ENCODE results near the gene CALD1.

- TF ChIP-seq, protein P1, sequence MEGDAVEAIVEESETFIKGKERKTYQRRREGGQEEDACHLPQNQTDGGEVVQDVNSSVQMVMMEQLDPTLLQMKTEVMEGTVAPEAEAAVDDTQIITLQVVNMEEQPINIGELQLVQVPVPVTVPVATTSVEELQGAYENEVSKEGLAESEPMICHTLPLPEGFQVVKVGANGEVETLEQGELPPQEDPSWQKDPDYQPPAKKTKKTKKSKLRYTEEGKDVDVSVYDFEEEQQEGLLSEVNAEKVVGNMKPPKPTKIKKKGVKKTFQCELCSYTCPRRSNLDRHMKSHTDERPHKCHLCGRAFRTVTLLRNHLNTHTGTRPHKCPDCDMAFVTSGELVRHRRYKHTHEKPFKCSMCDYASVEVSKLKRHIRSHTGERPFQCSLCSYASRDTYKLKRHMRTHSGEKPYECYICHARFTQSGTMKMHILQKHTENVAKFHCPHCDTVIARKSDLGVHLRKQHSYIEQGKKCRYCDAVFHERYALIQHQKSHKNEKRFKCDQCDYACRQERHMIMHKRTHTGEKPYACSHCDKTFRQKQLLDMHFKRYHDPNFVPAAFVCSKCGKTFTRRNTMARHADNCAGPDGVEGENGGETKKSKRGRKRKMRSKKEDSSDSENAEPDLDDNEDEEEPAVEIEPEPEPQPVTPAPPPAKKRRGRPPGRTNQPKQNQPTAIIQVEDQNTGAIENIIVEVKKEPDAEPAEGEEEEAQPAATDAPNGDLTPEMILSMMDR (IDR thresholded peaks at IDR 0.05) = no peak
- no peak for TF ChIP-seq POLR2A (IDR thresholded peaks at IDR 0.05)
Observed at GRCh38 chr7:134771111-134771510, 8.3 kb upstream of the CALD1 start.
